Nucleus accumbens (tissue), 56 donors: ENCODE measurements around the gene GTF3A.

Source experiments
- DNase-seq, 56 donors: peaks; one replicate each; lab custom pipeline; 2025; lab: John Stamatoyannopoulos, UW

Gene GTF3A

DNA sequence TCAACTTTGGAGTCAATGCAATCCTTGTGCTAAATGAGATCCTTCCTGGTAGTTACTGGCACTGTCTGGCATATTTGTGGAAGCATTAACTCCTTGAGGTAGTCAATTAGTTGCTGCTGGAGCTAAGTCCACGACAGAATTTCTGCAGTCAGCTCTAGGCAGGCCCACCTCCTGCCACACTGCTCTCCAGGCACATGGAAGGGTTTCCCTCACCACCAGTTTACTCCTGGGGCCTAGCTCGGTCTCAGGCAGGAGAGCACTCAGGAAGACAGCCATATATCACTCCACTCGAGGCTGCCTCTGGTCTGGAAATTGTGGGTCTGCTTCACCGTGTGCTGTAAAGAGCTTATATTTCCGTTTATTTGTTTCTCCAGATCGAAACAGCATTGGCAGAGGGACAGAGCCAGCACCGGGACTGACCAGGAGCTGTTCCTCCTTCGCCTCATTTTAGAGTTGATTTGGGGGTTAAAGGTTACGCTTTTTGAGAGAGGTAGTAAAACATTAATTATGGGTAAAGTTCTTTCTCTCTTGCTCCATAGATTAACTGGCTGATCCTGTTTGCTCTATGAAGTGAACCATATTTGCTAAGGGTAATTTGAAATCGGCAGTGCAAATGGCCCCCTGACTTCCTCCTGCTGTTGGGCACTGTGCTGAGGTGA lies 20.6 kb upstream of the GTF3A start:
- DNase-seq, result no peak

- no peak for DNase-seq
These were observed 19.7 kb upstream of the GTF3A start for GRCh38 chr13:27404680-27405079.

DNA sequence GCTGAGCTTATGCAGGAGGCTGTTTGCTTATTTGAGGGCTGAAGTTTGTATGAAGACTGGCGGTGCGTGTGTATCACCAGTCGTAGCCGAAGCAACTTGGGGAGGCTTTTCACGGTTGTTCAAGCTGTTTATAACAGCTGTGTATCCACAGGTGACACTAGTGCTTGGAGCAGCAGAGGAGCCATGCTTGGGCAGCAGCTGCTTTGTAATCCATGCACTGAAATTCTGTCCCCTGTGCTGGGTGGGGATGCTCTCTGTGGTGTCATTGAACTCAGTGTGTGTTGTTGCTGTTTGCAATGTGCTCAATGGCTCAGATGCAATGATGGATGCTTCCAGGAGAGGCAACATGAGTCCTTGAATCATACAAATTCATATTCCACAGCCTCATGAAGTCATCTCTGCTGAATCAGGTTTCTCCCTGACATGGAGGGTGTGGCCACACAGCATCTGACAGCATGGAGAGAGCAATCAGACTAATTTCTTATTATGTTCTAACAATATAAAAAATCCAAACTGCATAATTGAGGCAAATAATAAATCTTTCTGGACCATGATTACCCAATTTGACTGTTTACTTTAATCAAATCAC lies 18.8 kb upstream of the GTF3A start:
- peak in 2 of 56 donors; percentile 4 for DNase-seq

GRCh38 chr13:27406178-27406939 lies 18.1 kb upstream of the GTF3A start:
- DNase-seq, result peak in 1 of 56 donors; percentile 3

GRCh38 chr13:27408074-27408473 lies 16.3 kb upstream of the GTF3A start:
- DNase-seq, result no peak

DNA sequence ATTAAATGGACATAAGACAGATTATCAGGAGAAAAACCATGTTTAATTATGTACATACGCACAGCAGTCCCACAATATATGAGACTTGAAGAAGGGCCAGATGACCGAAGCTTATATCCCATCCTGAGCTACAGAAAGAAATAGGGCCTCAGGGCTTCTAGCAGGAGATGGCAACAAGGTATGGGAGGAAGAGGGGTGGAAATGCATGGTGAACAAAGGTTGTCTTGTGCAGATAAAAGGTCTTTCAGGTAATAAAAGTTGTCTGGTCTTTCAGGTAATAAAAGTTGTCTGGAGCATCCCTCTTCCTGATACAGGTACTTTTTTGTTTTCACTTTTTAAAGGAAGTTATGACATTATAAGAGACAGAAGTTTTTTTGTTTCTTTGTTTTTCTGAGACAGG lies 15.4 kb upstream of the GTF3A start:
- no peak for DNase-seq

- no peak for DNase-seq
These were observed 13.1 kb upstream of the GTF3A start for GRCh38 chr13:27411341-27411740.

- no peak for DNase-seq
These were observed 9.3 kb upstream of the GTF3A start for GRCh38 chr13:27415116-27415515.

DNA sequence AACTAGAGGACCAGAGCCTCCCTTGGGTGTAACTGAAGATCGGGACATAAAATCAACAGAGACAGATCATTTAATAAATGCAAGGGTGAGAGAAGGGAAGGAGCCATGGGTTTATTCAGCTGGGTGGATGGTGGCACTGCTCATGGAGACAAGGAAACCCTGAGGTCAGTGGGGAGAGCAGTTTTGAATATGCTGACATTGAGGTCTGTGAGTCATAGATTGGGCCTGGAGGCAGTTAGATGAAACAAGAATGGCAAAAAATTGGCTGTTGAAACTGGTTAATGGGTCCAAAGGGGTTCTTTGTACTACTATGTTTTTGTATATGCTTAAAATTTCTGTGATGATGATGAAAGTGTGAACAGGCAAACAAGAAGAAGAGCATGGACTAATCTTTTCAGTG lies 5.1 kb upstream of the GTF3A start:
- DNase-seq, result no peak

DNA sequence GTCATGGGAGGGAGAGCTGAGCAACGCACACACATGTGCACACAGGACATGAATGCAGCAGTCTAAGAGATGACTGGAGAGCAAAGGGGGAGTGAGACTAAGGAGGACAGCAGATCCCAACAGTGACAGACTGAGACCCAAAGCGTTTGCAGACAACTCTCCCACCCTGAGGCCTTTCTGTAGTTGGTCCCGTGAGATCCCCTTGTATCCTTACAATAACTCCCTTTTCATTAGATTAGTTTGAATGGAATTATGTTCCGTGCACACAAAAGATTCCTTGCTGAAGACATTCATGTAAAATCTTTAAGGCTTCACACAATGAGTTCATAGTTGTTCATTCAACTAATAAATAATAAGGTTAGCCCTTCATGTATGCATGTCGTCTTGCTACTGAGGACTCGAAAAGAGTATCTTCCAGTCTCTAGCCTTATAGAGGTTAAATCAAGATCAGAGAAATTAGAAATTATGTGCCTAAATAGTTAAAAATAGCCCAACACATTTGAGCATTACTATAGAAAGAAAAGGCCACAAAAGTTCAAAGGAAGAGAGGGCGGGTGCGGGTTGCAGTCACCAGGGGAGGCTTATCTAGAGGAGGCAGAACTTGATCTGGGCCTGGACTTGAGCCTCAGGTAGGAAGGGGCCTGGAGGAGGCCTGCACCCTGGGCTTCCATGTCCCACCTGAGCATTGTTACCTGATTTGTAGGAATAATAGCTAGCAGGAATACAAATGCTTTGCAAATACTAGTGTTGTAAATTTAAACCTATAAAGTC lies 3.1 kb upstream of the GTF3A start:
- DNase-seq, result no peak

DNA sequence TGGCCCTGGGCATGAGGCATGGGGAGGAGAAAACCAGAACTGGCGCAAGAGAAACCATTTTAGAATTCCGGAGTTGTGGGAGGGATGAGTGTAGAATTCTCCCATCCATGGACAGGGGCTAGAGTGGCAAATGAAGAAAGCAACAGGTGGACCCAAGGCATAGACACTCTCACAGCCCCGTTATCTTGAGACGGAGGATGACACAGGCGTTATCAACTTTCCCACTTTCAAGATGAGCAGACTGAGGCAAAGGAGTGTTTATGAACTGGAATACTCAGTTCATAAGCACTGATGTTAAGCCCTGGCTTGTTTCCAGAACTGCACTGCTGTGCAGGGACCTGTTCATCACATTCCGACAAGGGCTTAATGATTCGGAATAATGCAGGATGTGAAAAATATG lies 1.1 kb upstream of the GTF3A start:
- DNase-seq, result no peak

DNA sequence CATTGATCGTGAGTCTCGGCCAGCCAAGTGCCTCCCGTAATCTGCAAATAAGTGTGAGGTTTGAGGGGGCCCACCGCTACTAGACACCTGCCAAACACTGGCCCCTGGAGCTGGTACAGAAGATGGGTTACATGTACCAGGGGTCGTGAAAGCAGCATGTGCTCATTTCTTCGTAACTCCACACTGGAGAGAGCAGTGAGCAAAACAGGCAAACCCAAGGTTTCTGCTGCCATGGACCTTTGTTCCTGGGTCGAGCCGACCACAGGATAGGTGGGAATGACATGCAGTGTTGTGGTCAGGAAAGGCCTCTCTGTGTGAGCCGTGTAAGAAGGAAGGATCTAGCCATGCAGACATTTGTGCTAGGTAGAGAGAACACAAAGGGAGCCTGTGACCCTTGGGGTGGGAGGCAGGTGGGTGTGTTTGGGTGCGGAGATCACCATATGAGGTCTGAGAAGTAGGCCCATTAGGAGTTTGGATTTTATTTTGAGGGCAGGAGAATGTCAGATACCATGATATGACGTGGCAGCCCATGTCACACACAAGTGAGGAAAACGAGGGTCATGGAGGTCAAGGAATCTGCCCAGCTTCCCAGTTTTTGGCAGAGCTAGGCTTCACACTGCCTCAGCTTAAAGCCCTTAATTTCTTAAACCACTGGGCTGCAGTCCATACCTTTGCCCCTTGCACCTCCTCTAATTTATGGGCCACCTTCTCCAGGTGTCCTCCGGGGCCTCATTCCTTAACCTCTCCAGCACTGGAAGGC lies 919 bp downstream of the GTF3A start:
- peak in 1 of 56 donors; percentile 7 for DNase-seq

GRCh38 chr13:27425918-27426630 lies 1.7 kb downstream of the GTF3A start:
- peak in 16 of 56 donors; percentile 6 to 50 (median 22) for DNase-seq

DNA sequence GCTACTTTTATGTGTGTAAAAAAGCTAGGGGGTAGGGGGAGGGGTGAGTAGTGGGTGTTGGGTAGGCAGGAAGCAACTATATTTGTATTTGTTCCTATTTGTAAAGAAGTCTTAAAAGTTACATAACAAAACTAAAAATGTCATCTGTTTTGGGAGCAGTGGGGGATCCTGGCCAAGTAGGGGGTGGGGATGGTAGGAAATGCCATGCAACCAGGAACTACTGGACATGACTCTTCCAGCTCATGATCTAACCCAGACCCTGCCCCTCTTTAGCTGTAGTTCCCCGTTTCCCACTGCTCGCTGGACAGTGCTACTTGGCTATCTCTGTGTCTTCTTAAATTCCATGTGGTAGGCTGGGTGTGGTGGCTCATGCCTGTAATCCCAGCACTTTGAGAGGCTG lies 3.2 kb downstream of the GTF3A start:
- no peak for DNase-seq

- DNase-seq, result no peak
These were observed 3.7 kb downstream of the GTF3A start for GRCh38 chr13:27428160-27428559.

- no peak for DNase-seq
These were observed 7.8 kb downstream of the GTF3A start for GRCh38 chr13:27432180-27432579.

GRCh38 chr13:27432611-27433210 lies 8.3 kb downstream of the GTF3A start:
- no peak for DNase-seq

DNA sequence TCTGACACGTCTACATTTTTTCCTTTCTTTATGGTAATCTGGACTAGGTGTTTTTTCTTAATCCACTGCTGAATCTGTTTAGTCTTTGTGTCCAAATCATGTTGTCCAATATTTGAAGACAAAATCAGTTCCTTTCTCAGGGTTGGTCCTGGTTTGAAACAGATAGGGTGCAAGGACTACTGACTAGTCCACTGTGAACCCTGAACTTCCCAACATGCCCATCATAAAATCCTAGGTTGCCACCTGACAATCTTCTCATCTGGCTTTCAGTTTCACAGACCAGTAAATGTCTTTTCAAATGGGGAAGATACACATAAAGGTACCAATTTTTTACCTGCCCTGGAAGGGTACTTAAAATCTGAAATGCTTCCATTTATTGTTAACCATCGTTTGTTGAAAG lies 12.7 kb downstream of the GTF3A start:
- no peak for DNase-seq

DNA sequence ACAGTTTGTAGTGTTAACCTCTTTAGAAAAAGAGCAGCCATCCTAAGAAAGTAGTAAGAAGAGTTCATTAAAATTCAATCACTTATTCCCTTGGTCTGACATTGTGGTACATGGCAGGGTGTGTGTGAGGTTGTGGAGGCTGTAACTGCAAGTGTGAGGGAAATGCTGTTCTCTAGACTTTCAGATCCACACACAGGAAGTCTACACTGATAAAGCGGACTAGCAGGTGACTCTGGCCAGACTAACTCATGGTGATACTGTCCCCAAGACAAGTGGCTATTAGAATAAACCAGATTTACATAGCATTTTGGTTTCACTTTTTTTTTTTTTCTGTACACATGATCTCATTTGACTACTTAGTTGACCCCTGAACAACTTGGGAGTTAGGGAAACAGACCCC lies 16.0 kb downstream of the GTF3A start:
- DNase-seq, result no peak
